Transverse colon (tissue), 4 donors: Measurements from ENCODE around the gene TM4SF5. TPM values are rescaled to one million over a fixed set of nuclear protein-coding genes. Genes with fewer than 3 reads are reported as not detected.

Source experiments
- DNase-seq: peaks from one replicate; pipeline ENCODE4 v3.0.0-alpha.2; 2019
- H3K27ac ChIP-seq, 4 donors: fragments of 200-600 bp; sonication (generic); 2 replicates each; pipeline ENCODE4 v1.5.1; 2016 to 2018; ENCODE audit warnings: inconsistent platforms in 4 of 4
- H3K27me3 ChIP-seq: fragments of 200-600 bp; sonication (generic); 2 replicates; pipeline ENCODE4 v1.5.1; 2017; ENCODE audit warnings: inconsistent platforms
- H3K36me3 ChIP-seq, 4 donors: fragments of 200-600 bp; sonication (generic); 2 replicates each; pipeline ENCODE4 v1.5.1; 2017 to 2019; ENCODE audit warnings: inconsistent platforms in 4 of 4
- H3K4me1 ChIP-seq, 4 donors: fragments of 200-600 bp; sonication (generic); 2 replicates each; pipeline ENCODE4 v1.5.1; 2017 to 2020; ENCODE audit warnings: inconsistent platforms in 4 of 4
- H3K4me3 ChIP-seq, 4 donors: fragments of 200-600 bp; sonication (generic); 1 replicate in 1 of 4; 2 replicates in 3 of 4; pipeline versions ENCODE4 v1.5.1 to v1.6.1; 2017 to 2019; ENCODE audit warnings: inconsistent platforms in 4 of 4
- H3K9me3 ChIP-seq, 2 donors: fragments of 200-600 bp; sonication (generic); 2 replicates each; pipeline ENCODE4 v1.5.1; 2017 to 2019; ENCODE audit warnings: inconsistent platforms in 2 of 2
- EP300 ChIP-seq: sonication (generic); formaldehyde crosslinking; IDR thresholded peaks from one replicate; pipeline ENCODE4 v1.6.1; 2017; ENCODE audit warnings: antibody characterized with exemption, low read depth
- POLR2A ChIP-seq: fragments of 450-650 bp; IDR thresholded peaks from one replicate; pipeline ENCODE4 v1.6.1; 2016; ENCODE audit warnings: antibody characterized with exemption, mild to moderate bottlenecking, moderate library complexity
- POLR2AphosphoS5 ChIP-seq, 3 donors: sonication (generic); formaldehyde crosslinking; IDR thresholded peaks; one replicate each; pipeline ENCODE4 v1.6.1; 2016; ENCODE audit warnings: antibody characterized with exemption in 3 of 3
- WGBS, 2 donors: methylation state at CpG; one replicate each; pipeline ENCODE4 v1.1.5; 2018; ENCODE audit warnings: low coverage in 1 of 2; 5-methylcytosine and 5-hydroxymethylcytosine counted together
- in situ Hi-C, 4 donors: fragments of 200-750 bp; cut with MboI; loops; one replicate each; pipeline versions ENCODE4 v1.15.0 to v1.15.1; 2017; ENCODE audit warnings: low sequenced_read_pairs in 3 of 4, low pct_ligation_motif_present in 1 of 4, low pct_unique_long_range_greater_than_20kb in 1 of 4
- intact Hi-C: fragments of 100-400 bp; cut with DNase I; formaldehyde crosslinking; loops from one replicate; pipeline ENCODE4 v1.15.1; 2023; ENCODE audit warnings: low total_unique reads
- total RNA-seq, 4 donors: library from RNA; depleted of rRNA; stranded (reverse); fragments of >200 nt; gene quantifications; one replicate each; pipeline ENCODE4 v1.1.0, GENCODE V29; 2016
- TF ChIP-seq, protein P1 (sequence below), 5 experiments: fragments of 200-600 bp in 3 of 5; fragments of 450-650 bp in 2 of 5; sonication (generic) in 3 of 5; IDR thresholded peaks; 1 replicate in 2 of 5; 2 replicates in 3 of 5; pipeline ENCODE4 v1.5.1; 2016 to 2017; ENCODE audit warnings: antibody characterized with exemption in 5 of 5, inconsistent platforms in 3 of 5, mild to moderate bottlenecking in 2 of 5, moderate library complexity in 1 of 5

The TM4SF5 gene
- total RNA-seq, 4 donors from 2014 or later: 5.2 to 42.6 (median 26.1) TPM

DNA sequence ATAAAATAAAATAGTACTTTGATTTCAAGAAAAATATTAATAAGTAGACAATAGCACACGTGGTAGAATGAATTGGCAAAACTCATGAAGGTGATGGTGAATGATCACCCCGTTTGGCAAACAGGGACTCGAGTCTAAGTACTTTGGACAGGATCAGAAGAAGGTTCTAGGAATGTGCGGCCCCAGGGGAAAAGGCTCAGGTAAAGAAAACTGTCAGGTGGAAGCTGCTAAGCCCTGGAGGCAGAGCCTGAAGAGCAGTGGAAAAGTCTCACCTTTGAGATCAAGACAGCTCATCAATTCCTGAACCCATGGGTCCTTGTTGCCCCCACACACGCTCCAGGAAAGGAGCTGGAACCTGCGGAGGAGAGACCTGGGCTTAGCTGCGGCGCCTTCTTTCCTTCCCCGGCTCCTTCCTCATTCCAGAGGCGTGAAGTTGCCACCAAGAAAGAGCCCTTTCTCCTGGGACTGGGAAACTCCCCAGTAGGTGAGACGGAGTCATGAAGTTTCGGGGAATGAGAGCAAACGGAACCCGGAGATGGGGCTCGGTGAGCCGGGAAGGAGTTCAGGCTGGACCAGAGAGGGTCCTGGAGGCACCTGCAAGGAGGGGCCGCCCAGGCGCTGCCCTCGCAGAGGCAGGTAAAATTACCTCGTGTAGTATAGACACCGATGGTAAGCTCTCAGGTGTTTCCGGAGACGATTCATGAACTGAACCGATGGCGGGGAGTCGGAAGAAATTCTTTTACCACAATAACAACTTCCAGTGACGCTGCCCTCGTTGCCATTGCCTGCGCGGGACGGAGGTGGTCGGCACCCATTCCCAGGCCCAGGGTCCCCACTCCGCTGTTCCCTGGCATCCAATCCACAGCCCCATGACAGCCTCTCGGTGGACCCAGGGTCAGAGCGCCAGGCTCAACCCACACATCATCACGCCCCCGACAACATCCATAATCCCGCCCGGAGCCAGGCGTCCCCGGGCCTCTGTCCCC, 33.3 kb upstream of the TM4SF5 start:
- Histone ChIP-seq H3K4me1 (peaks cover 6 to 16% (median 13%) of the 10 kb centered on the region in 4 donors), H3K4me3 (peak overlapping the region; percentile 63 to 94 (median 80)), H3K27me3 (no peaks in the 10 kb centered on the region), H3K9me3 (no peaks in the 10 kb centered on the region), H3K27ac (peak overlapping the region; percentile 42 to 75 (median 72)), H3K36me3 (no peaks in the 10 kb centered on the region)
- in situ Hi-C loops (loop anchor here in 2 of 4 donors (10.0 kb wide), 2 partner anchors 46 to 146 kb away; partner anchors contain the start of genes GLTPD2 (in 1 of the 2) and VMO1 (in 1 of the 2)), intact Hi-C loops (loop anchor here (10.0 kb wide), 2 partner anchors 46 to 156 kb away; partner anchors contain the start of genes C17orf107, GLTPD2 and VMO1)
- TF ChIP-seq, protein P1, sequence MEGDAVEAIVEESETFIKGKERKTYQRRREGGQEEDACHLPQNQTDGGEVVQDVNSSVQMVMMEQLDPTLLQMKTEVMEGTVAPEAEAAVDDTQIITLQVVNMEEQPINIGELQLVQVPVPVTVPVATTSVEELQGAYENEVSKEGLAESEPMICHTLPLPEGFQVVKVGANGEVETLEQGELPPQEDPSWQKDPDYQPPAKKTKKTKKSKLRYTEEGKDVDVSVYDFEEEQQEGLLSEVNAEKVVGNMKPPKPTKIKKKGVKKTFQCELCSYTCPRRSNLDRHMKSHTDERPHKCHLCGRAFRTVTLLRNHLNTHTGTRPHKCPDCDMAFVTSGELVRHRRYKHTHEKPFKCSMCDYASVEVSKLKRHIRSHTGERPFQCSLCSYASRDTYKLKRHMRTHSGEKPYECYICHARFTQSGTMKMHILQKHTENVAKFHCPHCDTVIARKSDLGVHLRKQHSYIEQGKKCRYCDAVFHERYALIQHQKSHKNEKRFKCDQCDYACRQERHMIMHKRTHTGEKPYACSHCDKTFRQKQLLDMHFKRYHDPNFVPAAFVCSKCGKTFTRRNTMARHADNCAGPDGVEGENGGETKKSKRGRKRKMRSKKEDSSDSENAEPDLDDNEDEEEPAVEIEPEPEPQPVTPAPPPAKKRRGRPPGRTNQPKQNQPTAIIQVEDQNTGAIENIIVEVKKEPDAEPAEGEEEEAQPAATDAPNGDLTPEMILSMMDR (IDR thresholded peaks at IDR 0.05): no peak
- TF ChIP-seq POLR2A (peak; percentile 47), EP300 (no peak), POLR2AphosphoS5 (IDR thresholded peaks at IDR 0.05) (peak in 2 of 3 donors; percentile 45 to 46)
- DNase-seq: peak; percentile 57
- WGBS, 2 donors: 16 to 43% methylated on average over 4 to 41 of the region's 41 CpGs

DNA sequence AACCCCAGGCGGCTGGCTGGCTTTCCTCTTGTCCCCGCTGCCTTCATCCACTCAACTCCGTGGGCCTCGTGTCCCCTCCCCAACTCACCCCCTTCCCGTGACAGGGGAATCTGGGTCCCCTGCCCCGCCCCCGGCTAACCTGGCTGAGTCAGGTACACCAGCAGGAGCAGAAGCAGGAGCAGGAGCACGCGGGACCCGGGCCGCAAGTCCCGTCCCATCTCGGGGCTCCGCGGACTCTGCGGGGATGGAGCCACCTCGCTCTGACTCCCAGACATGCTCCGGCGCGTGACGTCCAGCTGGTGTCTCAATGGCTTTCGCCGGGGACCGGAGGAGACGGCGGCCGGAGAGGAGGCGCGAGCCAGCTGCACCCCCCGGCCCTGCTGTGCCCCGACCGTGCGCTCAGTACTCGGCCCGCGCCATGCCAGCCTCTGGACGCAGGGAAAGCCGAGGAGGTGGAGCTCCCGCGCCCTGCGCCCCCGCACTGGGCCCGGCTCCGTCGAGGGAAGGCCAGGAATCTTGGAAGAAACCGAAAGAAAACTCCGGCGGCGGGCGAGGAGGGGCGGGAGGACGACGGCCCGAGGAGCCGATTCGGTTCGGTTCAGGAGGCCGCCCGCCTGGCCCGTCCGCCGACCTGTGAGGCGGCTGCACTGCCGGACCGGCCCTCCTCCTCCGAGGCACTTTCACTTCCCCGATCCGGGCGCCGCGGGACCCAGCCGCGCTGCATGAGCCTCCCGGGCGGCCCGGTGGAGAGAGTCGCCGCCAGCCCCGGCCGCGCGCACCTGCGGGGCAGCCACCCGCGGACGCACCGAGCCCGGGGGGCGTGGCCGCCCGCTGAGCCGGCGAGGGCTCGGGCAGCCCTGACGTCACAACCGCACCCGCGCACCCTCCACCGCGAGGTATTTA, 32.3 kb upstream of the TM4SF5 start, which contains the start of the genes CXCL16 and ZMYND15:
Gene CXCL16, minus strand, starts transcription at position 807 of the 903 bp plus-strand sequence. Its CDS starts 589 bp downstream, at position 218.
Gene ZMYND15, plus strand, starts transcription at position 712 of the 903 bp plus-strand sequence. CDS start 716 bp downstream, outside the sequence.
- Histone ChIP-seq H3K27ac (peak within 1 kb of the TSS; percentile 42 to 75 (median 72)), H3K36me3 (no peaks in the 10 kb centered on the region), H3K9me3 (no peaks in the 10 kb centered on the region), H3K4me3 (peak within 1 kb of the TSS; percentile 63 to 94 (median 80)), H3K27me3 (peaks cover 2% of the 10 kb centered on the region), H3K4me1 (peaks cover 6 to 16% (median 13%) of the 10 kb centered on the region in 4 donors)
- in situ Hi-C loops: loop anchor here in 2 of 4 donors (10.0 kb wide), 2 partner anchors 45 to 145 kb away; partner anchors contain the start of genes GLTPD2 (in 1 of the 2) and VMO1 (in 1 of the 2)
- intact Hi-C loops: loop anchor here (10.0 kb wide), 2 partner anchors 45 to 155 kb away; partner anchors contain the start of genes C17orf107, GLTPD2 and VMO1
- 1% methylated on average over 84 of the region's 100 CpGs; no CpG with 5 or more reads in 1 of the 2 donors for WGBS, 2 donors
- peak; percentile 83 for DNase-seq
- TF ChIP-seq, protein P1 (IDR thresholded peaks at IDR 0.05): peak in 1 of 5 experiments; percentile 10
- TF ChIP-seq POLR2A (peak; percentile 53), EP300 (no peak), POLR2AphosphoS5 (IDR thresholded peaks at IDR 0.05) (peak in 2 of 3 donors; percentile 10 to 11)

DNA sequence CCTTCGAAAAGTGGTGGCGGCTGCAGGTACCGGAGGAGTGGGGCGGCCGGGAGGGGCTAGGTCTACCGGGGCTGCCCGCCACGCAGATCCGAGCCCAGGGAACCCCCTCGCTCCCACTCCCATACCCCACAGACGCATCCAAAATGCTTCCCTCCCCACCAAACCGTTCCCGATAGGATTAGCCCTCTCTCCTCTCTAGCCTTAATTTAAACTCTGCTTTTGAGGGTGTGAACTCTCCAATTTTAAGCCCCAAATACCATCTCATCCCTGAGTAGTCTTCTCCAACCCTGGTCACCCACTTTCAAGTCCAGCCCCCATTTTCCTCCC, 31.7 kb upstream of the TM4SF5 start:
- no peaks in the 10 kb centered on the region for H3K36me3 ChIP-seq
- TF ChIP-seq POLR2AphosphoS5 (IDR thresholded peaks at IDR 0.05) (no peak), POLR2A (no peak)
- no peak for DNase-seq
- peaks cover 6 to 18% (median 13%) of the 10 kb centered on the region in 4 donors for H3K4me1 ChIP-seq
- peak overlapping the region; percentile 63 to 94 (median 80) for H3K4me3 ChIP-seq
- H3K27me3 ChIP-seq: peaks cover 8% of the 10 kb centered on the region
- in situ Hi-C loops: no loop called here
- peak overlapping the region in 3 of 4 donors; percentile 70 to 75 (median 75) for H3K27ac ChIP-seq
- intact Hi-C loops: no loop called here
- 9% methylated on average over 13 of the region's 13 CpGs; no CpG with 5 or more reads in 1 of the 2 donors for WGBS, 2 donors
- H3K9me3 ChIP-seq: no peaks in the 10 kb centered on the region

DNA sequence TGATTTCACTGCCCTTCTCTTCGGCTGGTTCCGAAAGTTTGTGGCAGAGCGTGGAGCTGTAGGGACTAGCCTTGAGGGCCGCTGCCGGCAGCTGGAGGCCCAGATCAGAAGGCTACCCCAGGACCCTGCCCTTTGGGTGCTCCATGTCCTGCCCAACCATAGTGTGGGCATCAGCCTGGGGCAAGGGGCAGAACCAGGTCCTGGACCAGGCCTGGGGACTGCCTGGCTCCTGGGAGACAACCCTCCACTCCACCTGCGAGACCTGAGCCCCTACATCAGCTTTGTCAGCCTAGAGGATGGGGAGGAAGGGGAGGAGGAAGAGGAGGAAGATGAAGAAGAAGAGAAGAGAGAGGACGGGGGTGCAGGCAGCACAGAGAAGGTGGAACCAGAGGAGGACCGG, 31.1 kb upstream of the TM4SF5 start:
- Histone ChIP-seq H3K27ac (no peak overlapping the region), H3K27me3 (peaks cover 14% of the 10 kb centered on the region), H3K4me1 (peaks cover 6 to 24% (median 17%) of the 10 kb centered on the region in 4 donors), H3K9me3 (no peaks in the 10 kb centered on the region), H3K36me3 (no peaks in the 10 kb centered on the region), H3K4me3 (peak overlapping the region in 1 of 4 donors; percentile 76)
- TF ChIP-seq POLR2AphosphoS5 (IDR thresholded peaks at IDR 0.05): no peak
- TF ChIP-seq EP300: no peak
- TF ChIP-seq, protein P1 (IDR thresholded peaks at IDR 0.05): no peak
- no peak for TF ChIP-seq POLR2A
- intact Hi-C loops: no loop called here
- DNase-seq: no peak
- in situ Hi-C loops: no loop called here
- whole genome bisulfite sequencing, 2 donors: 98% methylated on average over 8 of the region's 8 CpGs; no CpG with 5 or more reads in 1 of the 2 donors
